PC-9 (cell line): Measurements from ENCODE around the gene ADTRP.

Experiments used
- EZH2 ChIP-seq: fragments of 200-600 bp; sonication (generic); IDR thresholded peaks from 2 replicates; pipeline ENCODE4 v1.8.0; 2017; ENCODE audit warnings: antibody characterized with exemption, low read depth
- TF ChIP-seq, protein P1 (sequence below): fragments of 200-600 bp; sonication (generic); conservative IDR thresholded peaks from 2 replicates; pipeline ENCODE4 v1.6.1; 2017; ENCODE audit warnings: mixed run types, antibody characterized with exemption, mild to moderate bottlenecking, moderate library complexity

DNA sequence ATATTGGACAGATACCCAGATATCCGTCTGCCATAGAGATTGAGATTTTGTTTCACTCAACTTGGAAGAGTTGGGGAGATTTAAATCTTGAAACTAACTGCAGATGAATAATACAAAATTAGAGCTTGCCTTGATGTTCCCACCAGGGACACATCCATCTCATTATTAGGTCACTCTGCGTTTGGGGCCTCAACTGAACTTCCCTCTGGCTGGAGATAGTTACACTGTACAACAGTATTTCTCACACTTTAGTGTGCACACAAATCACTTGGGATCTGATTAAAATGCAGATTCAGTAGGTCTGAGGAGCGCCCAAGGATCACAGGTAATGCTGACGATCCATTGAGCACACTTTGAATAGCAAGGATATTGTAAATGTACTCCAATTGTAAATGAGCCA, 35.0 kb upstream of the ADTRP start:
- TF ChIP-seq, protein P1, sequence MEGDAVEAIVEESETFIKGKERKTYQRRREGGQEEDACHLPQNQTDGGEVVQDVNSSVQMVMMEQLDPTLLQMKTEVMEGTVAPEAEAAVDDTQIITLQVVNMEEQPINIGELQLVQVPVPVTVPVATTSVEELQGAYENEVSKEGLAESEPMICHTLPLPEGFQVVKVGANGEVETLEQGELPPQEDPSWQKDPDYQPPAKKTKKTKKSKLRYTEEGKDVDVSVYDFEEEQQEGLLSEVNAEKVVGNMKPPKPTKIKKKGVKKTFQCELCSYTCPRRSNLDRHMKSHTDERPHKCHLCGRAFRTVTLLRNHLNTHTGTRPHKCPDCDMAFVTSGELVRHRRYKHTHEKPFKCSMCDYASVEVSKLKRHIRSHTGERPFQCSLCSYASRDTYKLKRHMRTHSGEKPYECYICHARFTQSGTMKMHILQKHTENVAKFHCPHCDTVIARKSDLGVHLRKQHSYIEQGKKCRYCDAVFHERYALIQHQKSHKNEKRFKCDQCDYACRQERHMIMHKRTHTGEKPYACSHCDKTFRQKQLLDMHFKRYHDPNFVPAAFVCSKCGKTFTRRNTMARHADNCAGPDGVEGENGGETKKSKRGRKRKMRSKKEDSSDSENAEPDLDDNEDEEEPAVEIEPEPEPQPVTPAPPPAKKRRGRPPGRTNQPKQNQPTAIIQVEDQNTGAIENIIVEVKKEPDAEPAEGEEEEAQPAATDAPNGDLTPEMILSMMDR = no peak
- TF ChIP-seq EZH2 = no peak
